CD14-positive monocyte (primary cell): ENCODE data around the gene FNDC3B. TPM values are rescaled to one million over a fixed set of nuclear protein-coding genes. Genes with fewer than 3 reads are reported as not detected.
A peak's percentile ranks its signal among the peaks of the same experiment; 100 is the strongest.

Source experiments
- DNase-seq, 3 donors: peaks; one replicate each; pipeline ENCODE4 v3.0.0-alpha.2; 2011 to 2022
- H2AFZ ChIP-seq: 2 replicates; pipeline ENCODE4 v1.6.0; 2012; ENCODE audit warnings: mild to moderate bottlenecking, low read depth, low read length, inconsistent platforms; ENCODE audit not compliant: insufficient read depth, poor library complexity, severe bottlenecking
- H3K27ac ChIP-seq, 2 donors: 1 replicate in 1 of 2; 2 replicates in 1 of 2; pipeline ENCODE4 v1.5.1; 2012 to 2013; ENCODE audit warnings: low read length in 2 of 2, control low read depth in 1 of 2, inconsistent platforms in 1 of 2, low read depth in 1 of 2, mild to moderate bottlenecking in 1 of 2
- H3K27me3 ChIP-seq, 2 donors: one replicate each; pipeline versions ENCODE4 v1.6.0 to v1.6.1; 2011 to 2013; ENCODE audit warnings: low read length in 2 of 2; ENCODE audit not compliant: control insufficient read depth in 2 of 2, insufficient read depth in 2 of 2
- H3K36me3 ChIP-seq, 2 donors: replicated peaks in 1 of 2; 1 replicate in 1 of 2; 2 replicates in 1 of 2; pipeline versions ENCODE4 v1.5.1 to v1.6.1; 2012 to 2013; ENCODE audit warnings: low read length in 2 of 2, control low read depth in 1 of 2, inconsistent platforms in 1 of 2, mild to moderate bottlenecking in 1 of 2; ENCODE audit not compliant: insufficient read depth in 2 of 2, control insufficient read depth in 1 of 2
- H3K4me1 ChIP-seq, 2 donors: 1 replicate in 1 of 2; 2 replicates in 1 of 2; pipeline versions ENCODE4 v1.5.1 to v1.6.1; 2012 to 2013; ENCODE audit warnings: low read length in 2 of 2, control low read depth in 1 of 2, inconsistent platforms in 1 of 2, mild to moderate bottlenecking in 1 of 2, moderate library complexity in 1 of 2; ENCODE audit not compliant: insufficient read depth in 2 of 2, control insufficient read depth in 1 of 2
- H3K4me2 ChIP-seq: replicated peaks from 2 replicates; pipeline ENCODE3; 2012; ENCODE audit warnings: low read length, moderate library complexity, mild to moderate bottlenecking; ENCODE audit not compliant: poor library complexity, severe bottlenecking; ENCODE audit errors: extremely low read depth
- H3K4me3 ChIP-seq, 3 experiments: fragments of 200-600 bp in 1 of 3; sonication (generic) in 1 of 3; replicated peaks in 1 of 3; 1 replicate in 2 of 3; 2 replicates in 1 of 3; pipeline ENCODE4 v1.5.1; 2011 to 2013; ENCODE audit warnings: low read length in 3 of 3, mild to moderate bottlenecking in 3 of 3, control low read depth in 2 of 3, low read depth in 2 of 3, inconsistent platforms in 1 of 3, moderate library complexity in 1 of 3
- H3K79me2 ChIP-seq: 2 replicates; pipeline ENCODE4 v1.6.0; 2012; ENCODE audit warnings: mild to moderate bottlenecking, control low read depth, inconsistent platforms, low read length, moderate library complexity; ENCODE audit not compliant: insufficient read depth
- H3K9ac ChIP-seq: 2 replicates; pipeline ENCODE4 v1.6.0; 2017; ENCODE audit warnings: low read length, mild to moderate bottlenecking; ENCODE audit not compliant: insufficient read depth, poor library complexity, severe bottlenecking
- H3K9me3 ChIP-seq, 2 donors: replicated peaks in 1 of 2; 1 replicate in 1 of 2; 2 replicates in 1 of 2; pipeline versions ENCODE4 v1.5.1 to v1.6.1; 2012 to 2013; ENCODE audit warnings: low read length in 2 of 2, control low read depth in 1 of 2; ENCODE audit not compliant: control insufficient read depth in 1 of 2, insufficient read depth in 1 of 2
- H4K20me1 ChIP-seq: 2 replicates; pipeline ENCODE4 v1.6.0; 2012; ENCODE audit warnings: mild to moderate bottlenecking, low read length, control low read depth, moderate library complexity; ENCODE audit not compliant: insufficient read depth
- H3K27ac Mint-ChIP-seq, 7 donors: one replicate each; pipeline ENCODE4 v1.8.0; 2020; ENCODE audit warnings: mild to moderate bottlenecking in 7 of 7, mixed read lengths in 7 of 7, moderate library complexity in 6 of 7, inconsistent platforms in 2 of 7
- H3K27me3 Mint-ChIP-seq, 3 donors: one replicate each; pipeline ENCODE4 v1.8.0; 2021 to 2022; ENCODE audit warnings: low read depth in 3 of 3, mild to moderate bottlenecking in 3 of 3, mixed read lengths in 3 of 3, moderate library complexity in 3 of 3, inconsistent platforms in 1 of 3
- H3K36me3 Mint-ChIP-seq, 2 donors: one replicate each; pipeline ENCODE4 v1.8.0; 2020; ENCODE audit warnings: mixed read lengths in 2 of 2, inconsistent platforms in 1 of 2, mild to moderate bottlenecking in 1 of 2
- H3K4me1 Mint-ChIP-seq: one replicate; pipeline ENCODE4 v1.8.0; 2020; ENCODE audit warnings: mild to moderate bottlenecking, mixed read lengths
- H3K4me3 Mint-ChIP-seq, 2 donors: one replicate each; pipeline ENCODE4 v1.8.0; 2020; ENCODE audit warnings: mild to moderate bottlenecking in 2 of 2, mixed read lengths in 2 of 2, moderate library complexity in 1 of 2
- H3K9me3 Mint-ChIP-seq, 7 donors: one replicate each; pipeline ENCODE4 v1.8.0; 2020 to 2022; ENCODE audit warnings: mixed read lengths in 7 of 7, mild to moderate bottlenecking in 6 of 7, moderate library complexity in 6 of 7, inconsistent platforms in 2 of 7
- CTCF ChIP-seq: fragments of 200-600 bp; IDR thresholded peaks from one replicate; pipeline ENCODE4 v1.8.0; 2022; ENCODE audit warnings: antibody characterized with exemption, mild to moderate bottlenecking
- whole genome bisulfite sequencing: methylation state at CpG from one replicate; pipeline ENCODE4 v1.1.5; 2013; ENCODE audit warnings: missing lambda C conversion rate; ENCODE audit not compliant: insufficient coverage; 5-methylcytosine and 5-hydroxymethylcytosine counted together
- intact Hi-C, 2 donors: fragments of 100-400 bp; cut with micrococcal nuclease; formaldehyde crosslinking; loops; one replicate each; pipeline versions ENCODE4 v1.15.0 to v1.15.1; 2023
- polyA plus RNA-seq, 3 donors: library from polyadenylated mRNA; depleted of rRNA in 1 of 3; unstranded in 2 of 3; stranded (reverse) in 1 of 3; fragments of 300-500 nt in 2 of 3; fragments of >200 nt in 1 of 3; fragmentation: Illumina TruSeq in 2 of 3; gene quantifications; 1 replicate in 2 of 3; 2 replicates in 1 of 3; pipeline ENCODE4 v1.2.3, GENCODE V29; 2012 to 2021

Gene FNDC3B
- polyA plus RNA-seq, 3 donors, result 19.6 to 36.1 (median 25.7) TPM

- no peak overlapping the region for H3K4me3 ChIP-seq
- Mint-ChIP-seq H3K27ac (peak overlapping the region in 3 of 7 donors; percentile 3 to 79 (median 65)), H3K36me3 (peaks cover 55 to 64% of the 10 kb centered on the region in 2 donors), H3K4me3 (no peak overlapping the region), H3K4me1 (peaks cover 5% of the 10 kb centered on the region), H3K27me3 (no peaks in the 10 kb centered on the region), H3K9me3 (no peaks in the 10 kb centered on the region)
- no peaks in the 10 kb centered on the region for H3K9me3 ChIP-seq
- H4K20me1 ChIP-seq, result peaks cover 67% of the 10 kb centered on the region
- no peak for TF ChIP-seq CTCF
- no peak overlapping the region for H3K4me2 ChIP-seq
- H3K9ac ChIP-seq, result no peak overlapping the region
- H3K27ac ChIP-seq, result peak overlapping the region in 1 of 2 donors; percentile 58
- peaks cover 24 to 97% of the 10 kb centered on the region in 2 donors for H3K36me3 ChIP-seq
- H3K79me2 ChIP-seq, result peaks cover 80% of the 10 kb centered on the region
- intact Hi-C loops, result no loop called here
- H3K27me3 ChIP-seq, result no peaks in the 10 kb centered on the region
- no peaks in the 10 kb centered on the region for H3K4me1 ChIP-seq
- no peak for DNase-seq
- no CpG with 5 or more reads among the region's 2 CpGs for WGBS
- H2AFZ ChIP-seq, result no peak overlapping the region
Observed at GRCh38 chr3:172272698-172273097, 233.3 kb downstream of the FNDC3B start.

- peaks cover 24 to 98% of the 10 kb centered on the region in 2 donors for H3K36me3 ChIP-seq
- peak overlapping the region in 1 of 2 donors; percentile 42 for H3K27ac ChIP-seq
- Mint-ChIP-seq H3K27me3 (no peaks in the 10 kb centered on the region), H3K4me3 (no peak overlapping the region), H3K36me3 (peaks cover 54 to 63% of the 10 kb centered on the region in 2 donors), H3K27ac (peak overlapping the region in 2 of 7 donors; percentile 43 to 55), H3K9me3 (no peaks in the 10 kb centered on the region), H3K4me1 (peaks cover 5% of the 10 kb centered on the region)
- intact Hi-C loops, result no loop called here
- no peak for DNase-seq
- H3K27me3 ChIP-seq, result no peaks in the 10 kb centered on the region
- H3K4me3 ChIP-seq, result no peak overlapping the region
- H4K20me1 ChIP-seq, result peaks cover 72% of the 10 kb centered on the region
- no peaks in the 10 kb centered on the region for H3K4me1 ChIP-seq
- H3K9ac ChIP-seq, result no peak overlapping the region
- H2AFZ ChIP-seq, result no peak overlapping the region
- no peak overlapping the region for H3K4me2 ChIP-seq
- no peaks in the 10 kb centered on the region for H3K9me3 ChIP-seq
- no peak for TF ChIP-seq CTCF
- peaks cover 79% of the 10 kb centered on the region for H3K79me2 ChIP-seq
- WGBS, result no CpG with 5 or more reads among the region's 1 CpG
Observed at GRCh38 chr3:172273378-172273777, 234.0 kb downstream of the FNDC3B start.
